OCI-LY1 (cell line): ENCODE measurements around the gene NR0B2.

Source experiments
- H2AFZ ChIP-seq: fragments of 200-600 bp; sonication (generic), shearing (Covaris generic); 2 replicates; pipeline ENCODE4 v1.6.0; 2014; ENCODE audit warnings: antibody characterized with exemption, mild to moderate bottlenecking, low read length
- H3F3A ChIP-seq: fragments of 200-600 bp; sonication (generic), shearing (Covaris generic); 2 replicates; pipeline ENCODE4 v1.6.0; 2014; ENCODE audit warnings: mild to moderate bottlenecking, antibody characterized with exemption, low read length, moderate library complexity; ENCODE audit not compliant: insufficient read depth
- H3K27ac ChIP-seq: fragments of 200-600 bp; sonication (generic); 2 replicates; pipeline ENCODE4 v1.5.1; 2014; ENCODE audit warnings: low read length, mixed run types, mild to moderate bottlenecking, low read depth; ENCODE audit not compliant: poor library complexity, severe bottlenecking
- H3K27me3 ChIP-seq: fragments of 200-600 bp; sonication (generic); 2 replicates; pipeline ENCODE4 v1.6.0; 2014; ENCODE audit warnings: antibody characterized with exemption, mild to moderate bottlenecking, low read length, moderate library complexity; ENCODE audit not compliant: insufficient read depth
- H3K36me3 ChIP-seq: fragments of 200-600 bp; sonication (generic); 2 replicates; pipeline ENCODE4 v1.6.1; 2014; ENCODE audit warnings: mild to moderate bottlenecking, antibody characterized with exemption, low read length, moderate library complexity, mixed read lengths; ENCODE audit not compliant: insufficient read depth
- H3K4me1 ChIP-seq: fragments of 200-600 bp; sonication (generic); 2 replicates; pipeline ENCODE4 v1.5.1; 2014; ENCODE audit warnings: mild to moderate bottlenecking, low read length, moderate library complexity; ENCODE audit not compliant: insufficient read depth, severe bottlenecking
- H3K4me2 ChIP-seq: fragments of 200-600 bp; sonication (generic), shearing (Covaris generic); 2 replicates; pipeline ENCODE4 v1.6.1; 2014; ENCODE audit warnings: low read length
- H3K4me3 ChIP-seq: fragments of 200-600 bp; sonication (generic); 2 replicates; pipeline ENCODE4 v1.5.1; 2014; ENCODE audit warnings: low read length, low read depth, mild to moderate bottlenecking, mixed read lengths; ENCODE audit not compliant: poor library complexity, severe bottlenecking
- H3K79me2 ChIP-seq: fragments of 200-600 bp; shearing (Covaris generic); 2 replicates; pipeline ENCODE4 v1.6.1; 2016; ENCODE audit warnings: mixed run types, low read length, mixed read lengths; ENCODE audit not compliant: insufficient read depth
- H3K9ac ChIP-seq: fragments of 200-600 bp; sonication (generic), shearing (Covaris generic); 2 replicates; pipeline ENCODE4 v1.6.1; 2014; ENCODE audit warnings: mild to moderate bottlenecking, low read length, mixed read lengths
- H3K9me2 ChIP-seq: fragments of 200-600 bp; sonication (generic), shearing (Covaris generic); 2 replicates; pipeline ENCODE4 v1.6.1; 2014; ENCODE audit warnings: low read depth, mild to moderate bottlenecking, low read length, mixed read lengths
- H3K9me3 ChIP-seq: fragments of 200-600 bp; shearing (Covaris generic); 2 replicates; pipeline ENCODE4 v1.6.1; 2014; ENCODE audit warnings: low read length, mixed read lengths
- H4K20me1 ChIP-seq: fragments of 200-600 bp; sonication (generic), shearing (Covaris generic); 2 replicates; pipeline ENCODE4 v1.6.0; 2016; ENCODE audit warnings: mild to moderate bottlenecking, low read length; ENCODE audit not compliant: insufficient read depth
- CTCF ChIP-seq: fragments of 200-600 bp; sonication (generic), shearing (Covaris generic); IDR thresholded peaks from 2 replicates; pipeline ENCODE4 v1.5.1; 2017; ENCODE audit warnings: mild to moderate bottlenecking, antibody characterized with exemption, low read length, moderate library complexity, mixed read lengths
- EZH2 ChIP-seq: fragments of 200-600 bp; sonication (generic), shearing (Covaris generic); IDR thresholded peaks from 2 replicates; pipeline ENCODE4 v1.8.0; 2017; ENCODE audit warnings: borderline replicate concordance, mixed run types, mild to moderate bottlenecking, antibody characterized with exemption, low read length, moderate library complexity, mixed read lengths

NR0B2 gene

GRCh38 chr1:26915204-26915842 lies 1.5 kb upstream of the NR0B2 start:
- no peaks in the 10 kb centered on the region for H3K27me3 ChIP-seq
- H3K27ac ChIP-seq: no peak overlapping the region
- no peaks in the 10 kb centered on the region for H3K9me3 ChIP-seq
- no peaks in the 10 kb centered on the region for H4K20me1 ChIP-seq
- H3K9ac ChIP-seq: no peak overlapping the region
- no peak overlapping the region for H3K4me3 ChIP-seq
- TF ChIP-seq EZH2 (no peak), CTCF (no peak)
- H3K79me2 ChIP-seq: no peaks in the 10 kb centered on the region
- H3K4me2 ChIP-seq: no peak overlapping the region
- no peaks in the 10 kb centered on the region for H3K4me1 ChIP-seq
- no peaks in the 10 kb centered on the region for H3K9me2 ChIP-seq
- no peak overlapping the region for H2AFZ ChIP-seq
- no peaks in the 10 kb centered on the region for H3K36me3 ChIP-seq
- no peaks in the 10 kb centered on the region for H3F3A ChIP-seq

DNA sequence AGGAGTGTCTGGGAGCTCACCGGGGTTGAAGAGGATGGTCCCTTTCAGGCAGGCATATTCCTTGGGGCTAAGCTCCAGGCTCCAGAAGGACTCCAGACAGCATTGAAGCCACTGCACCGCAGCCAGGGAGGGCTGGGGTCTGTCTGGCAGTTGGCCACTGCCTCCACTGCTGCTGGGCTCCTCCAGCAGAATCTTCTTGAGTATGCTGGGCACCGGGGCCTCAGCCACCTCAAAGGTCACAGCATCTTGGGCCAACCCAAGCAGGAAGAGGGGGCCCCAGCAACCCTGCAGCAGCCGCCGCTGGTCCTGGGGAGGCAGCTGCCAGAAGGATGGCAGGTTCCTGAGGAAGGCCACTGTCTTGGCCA lies 404 bp downstream of the NR0B2 start:
- Histone ChIP-seq H3F3A (no peaks in the 10 kb centered on the region), H3K27me3 (no peaks in the 10 kb centered on the region), H4K20me1 (no peaks in the 10 kb centered on the region), H3K9me3 (no peaks in the 10 kb centered on the region), H3K36me3 (no peaks in the 10 kb centered on the region), H3K4me1 (no peaks in the 10 kb centered on the region), H3K4me3 (no peak overlapping the region), H2AFZ (no peak overlapping the region), H3K9me2 (no peaks in the 10 kb centered on the region), H3K4me2 (no peak overlapping the region), H3K79me2 (no peaks in the 10 kb centered on the region), H3K27ac (no peak overlapping the region), H3K9ac (no peak overlapping the region)
- TF ChIP-seq CTCF: no peak
- TF ChIP-seq EZH2: no peak

DNA sequence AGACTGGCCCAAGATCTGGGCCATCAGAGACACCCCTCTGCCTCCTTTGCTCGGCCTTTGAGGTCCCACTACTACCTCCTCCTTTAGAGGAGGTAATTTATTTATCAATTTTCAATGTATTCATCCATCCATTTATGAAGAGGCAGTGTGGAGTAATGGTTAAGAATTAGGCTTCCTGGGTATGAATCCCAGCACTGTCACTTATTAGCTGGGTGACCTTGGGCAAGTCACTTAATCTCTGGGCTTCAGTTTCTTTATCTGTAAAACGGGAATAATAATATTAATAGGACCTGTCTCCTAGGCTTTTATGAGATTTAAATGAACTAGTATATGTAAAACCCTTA lies 1.7 kb downstream of the NR0B2 start:
- Histone ChIP-seq H3K9me2 (no peaks in the 10 kb centered on the region), H2AFZ (no peak overlapping the region), H3K27ac (no peak overlapping the region), H3K4me3 (no peak overlapping the region), H3K36me3 (no peaks in the 10 kb centered on the region), H3K9me3 (no peaks in the 10 kb centered on the region), H3F3A (no peaks in the 10 kb centered on the region), H4K20me1 (no peaks in the 10 kb centered on the region), H3K79me2 (no peaks in the 10 kb centered on the region), H3K4me1 (no peaks in the 10 kb centered on the region), H3K4me2 (no peak overlapping the region), H3K27me3 (no peaks in the 10 kb centered on the region), H3K9ac (no peak overlapping the region)
- TF ChIP-seq EZH2 (no peak), CTCF (no peak)
